ENCODE measurements around the gene EWSR1.

DNA sequence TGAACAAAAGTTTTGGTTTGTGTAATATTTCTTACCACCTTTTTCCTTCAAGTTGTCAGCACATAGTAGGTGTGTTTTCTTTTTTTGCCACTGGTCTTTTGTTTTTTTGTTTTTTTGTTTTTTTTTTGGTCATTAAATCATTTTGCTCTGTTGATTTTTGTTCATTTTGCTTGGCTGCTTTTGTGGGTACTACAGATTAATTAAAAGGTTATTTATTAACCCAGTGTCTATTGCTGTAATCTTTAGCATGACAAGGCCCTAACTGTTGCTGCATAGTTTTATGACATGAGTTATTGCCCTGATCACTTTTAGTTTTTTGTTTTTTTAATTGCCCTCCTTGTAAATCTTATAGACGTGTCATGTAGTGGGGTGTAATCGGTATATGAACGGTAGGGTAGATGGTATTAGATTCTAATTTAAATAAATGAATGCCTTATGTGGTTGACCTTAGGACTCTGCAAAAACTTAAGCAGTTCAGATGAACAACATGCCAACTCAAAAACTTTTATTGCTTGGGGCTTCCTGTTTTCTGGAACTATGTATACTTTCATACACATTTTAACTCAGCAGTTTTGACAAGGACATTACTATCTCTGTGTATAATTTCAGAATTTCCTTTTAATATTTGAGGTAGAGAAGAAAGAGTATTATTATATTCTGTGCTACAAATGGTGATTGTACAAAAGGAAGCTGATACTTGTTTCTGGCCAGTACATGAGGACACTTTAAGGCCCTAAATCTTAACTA is 7.9 kb downstream of the EWSR1 start:
- no peak for TF ChIP-seq EP300 (IDR thresholded peaks at IDR 0.05)
- no peak for TF ChIP-seq CTCF (IDR thresholded peaks at IDR 0.05)
